Neuronal stem cell (in vitro differentiated cells): ENCODE data around the gene WRNIP1.

Experiments
- DNase-seq: peaks from one replicate; pipeline ENCODE4 v3.0.0-alpha.2; 2013; ENCODE audit warnings: low spot score
- H2AFZ ChIP-seq: one replicate; pipeline ENCODE4 v1.6.1; 2013; ENCODE audit warnings: mild to moderate bottlenecking, low read length, inconsistent platforms
- H2AK5ac ChIP-seq: 2 replicates; pipeline ENCODE4 v1.6.1; 2013; ENCODE audit warnings: low read depth, mild to moderate bottlenecking, inconsistent platforms, low read length, moderate library complexity, mixed read lengths
- H2BK120ac ChIP-seq: 2 replicates; pipeline ENCODE4 v1.6.1; 2013; ENCODE audit warnings: low read depth, mild to moderate bottlenecking, inconsistent platforms, low read length, moderate library complexity, mixed read lengths
- H2BK12ac ChIP-seq: one replicate; pipeline ENCODE4 v1.6.1; 2013; ENCODE audit warnings: low read length, inconsistent platforms
- H2BK15ac ChIP-seq: 2 replicates; pipeline ENCODE4 v1.6.1; 2013; ENCODE audit warnings: mild to moderate bottlenecking, low read length, inconsistent platforms, mixed read lengths
- H2BK5ac ChIP-seq: one replicate; pipeline ENCODE4 v1.6.1; 2013; ENCODE audit warnings: inconsistent platforms, mild to moderate bottlenecking, low read length, moderate library complexity
- H3K14ac ChIP-seq: one replicate; pipeline ENCODE4 v1.6.1; 2013; ENCODE audit warnings: low read length, inconsistent platforms
- H3K18ac ChIP-seq: 2 replicates; pipeline ENCODE4 v1.6.1; 2013; ENCODE audit warnings: low read length, inconsistent platforms
- H3K23ac ChIP-seq: 2 replicates; pipeline ENCODE4 v1.6.1; 2013; ENCODE audit warnings: low read depth, mild to moderate bottlenecking, mixed read lengths, low read length, inconsistent platforms; ENCODE audit not compliant: poor library complexity
- H3K27ac ChIP-seq: replicated peaks from 3 replicates; pipeline ENCODE4 v1.5.1; 2013; ENCODE audit warnings: low read length, inconsistent platforms
- H3K27me3 ChIP-seq, 3 experiments: 2 replicates each; pipeline ENCODE4 v1.6.1; 2013; ENCODE audit warnings: low read length in 3 of 3, mild to moderate bottlenecking in 2 of 3, inconsistent platforms in 1 of 3, low read depth in 1 of 3, mixed read lengths in 1 of 3, moderate library complexity in 1 of 3; ENCODE audit not compliant: control insufficient read depth in 3 of 3, insufficient read depth in 3 of 3
- H3K36me3 ChIP-seq, 2 donors: replicated peaks in 1 of 2; 2 replicates each; pipeline ENCODE4 v1.6.1; 2013; ENCODE audit warnings: low read length in 2 of 2; ENCODE audit not compliant: control insufficient read depth in 2 of 2, insufficient read depth in 2 of 2
- H3K4ac ChIP-seq: 2 replicates; pipeline ENCODE4 v1.6.1; 2013; ENCODE audit warnings: inconsistent platforms, mild to moderate bottlenecking, low read length, moderate library complexity
- H3K4me1 ChIP-seq, 2 donors: 1 replicate in 1 of 2; 2 replicates in 1 of 2; pipeline ENCODE4 v1.6.1; 2013; ENCODE audit warnings: low read length in 2 of 2, low read depth in 1 of 2; ENCODE audit not compliant: control insufficient read depth in 2 of 2, insufficient read depth in 1 of 2
- H3K4me2 ChIP-seq: one replicate; pipeline ENCODE4 v1.6.1; 2013; ENCODE audit warnings: mild to moderate bottlenecking, low read length, inconsistent platforms; ENCODE audit not compliant: insufficient read depth, poor library complexity, severe bottlenecking
- H3K4me3 ChIP-seq, 2 donors: 2 replicates each; pipeline ENCODE4 v1.5.1; 2013; ENCODE audit warnings: low read length in 2 of 2, mild to moderate bottlenecking in 2 of 2, inconsistent platforms in 1 of 2, moderate library complexity in 1 of 2
- H3K79me1 ChIP-seq: one replicate; pipeline ENCODE4 v1.6.1; 2013; ENCODE audit warnings: low read depth, mild to moderate bottlenecking, inconsistent platforms, low read length, moderate library complexity
- H3K9ac ChIP-seq: one replicate; pipeline ENCODE4 v1.6.1; 2013; ENCODE audit warnings: mild to moderate bottlenecking, low read depth, low read length, inconsistent platforms; ENCODE audit not compliant: poor library complexity
- H3K9me3 ChIP-seq, 2 donors: replicated peaks in 1 of 2; 2 replicates each; pipeline versions ENCODE3 to v1.6.1; 2013; ENCODE audit warnings: low read length in 2 of 2, mild to moderate bottlenecking in 2 of 2, inconsistent platforms in 1 of 2, low read depth in 1 of 2, mixed read lengths in 1 of 2, moderate library complexity in 1 of 2; ENCODE audit not compliant: control insufficient read depth in 2 of 2, insufficient read depth in 1 of 2
- H4K8ac ChIP-seq: one replicate; pipeline ENCODE4 v1.6.1; 2013; ENCODE audit warnings: low read depth, mild to moderate bottlenecking, inconsistent platforms, low read length, moderate library complexity
- H4K91ac ChIP-seq: one replicate; pipeline ENCODE4 v1.6.1; 2013; ENCODE audit warnings: low read length, low read depth, mild to moderate bottlenecking, inconsistent platforms; ENCODE audit not compliant: poor library complexity
- WGBS, 2 donors: extraction: QIAGEN DNeasy Blood & Tissue Kit; methylation state at CpG; one replicate each; pipeline ENCODE4 v1.1.7; 2013; ENCODE audit warnings: missing lambda C conversion rate in 2 of 2, mixed read lengths in 1 of 2; ENCODE audit not compliant: insufficient read length in 2 of 2, insufficient replicate concordance in 1 of 2; ENCODE audit errors: extremely low coverage in 2 of 2; 5-methylcytosine and 5-hydroxymethylcytosine counted together

Gene WRNIP1

GRCh38 chr6:2784061-2784460, 18.9 kb downstream of the WRNIP1 start:
- no peak overlapping the region for H2BK12ac ChIP-seq
- no peaks in the 10 kb centered on the region for H3K27me3 ChIP-seq
- no peak overlapping the region for H3K23ac ChIP-seq
- no peak overlapping the region for H4K91ac ChIP-seq
- peaks cover 9 to 78% of the 10 kb centered on the region in 2 donors for H3K36me3 ChIP-seq
- H2BK5ac ChIP-seq, result no peak overlapping the region
- whole genome bisulfite sequencing, 2 donors, result no CpG with 5 or more reads among the region's 5 CpGs
- no peak overlapping the region for H3K14ac ChIP-seq
- no peak overlapping the region for H2AK5ac ChIP-seq
- H2BK120ac ChIP-seq, result no peak overlapping the region
- no peaks in the 10 kb centered on the region for H3K9me3 ChIP-seq
- no peak overlapping the region for H3K18ac ChIP-seq
- no peak overlapping the region for H3K27ac ChIP-seq
- DNase-seq, result no peak
- no peak overlapping the region for H3K9ac ChIP-seq
- no peak overlapping the region for H2BK15ac ChIP-seq
- H2AFZ ChIP-seq, result no peak overlapping the region
- no peak overlapping the region for H4K8ac ChIP-seq
- no peak overlapping the region for H3K4me2 ChIP-seq
- no peak overlapping the region for H3K4me3 ChIP-seq
- H3K4ac ChIP-seq, result no peak overlapping the region
- H3K79me1 ChIP-seq, result peaks cover 5% of the 10 kb centered on the region
- peaks cover 0 to 4% of the 10 kb centered on the region in 2 donors for H3K4me1 ChIP-seq

GRCh38 chr6:2784930-2785329, 19.7 kb downstream of the WRNIP1 start:
- Histone ChIP-seq H2BK15ac (no peak overlapping the region), H3K36me3 (peaks cover 5 to 69% of the 10 kb centered on the region in 2 donors), H3K27me3 (no peaks in the 10 kb centered on the region), H2BK120ac (no peak overlapping the region), H3K23ac (no peak overlapping the region), H3K4me2 (no peak overlapping the region), H3K9ac (no peak overlapping the region), H3K4me1 (peaks cover 0 to 4% of the 10 kb centered on the region in 2 donors), H3K4me3 (no peak overlapping the region), H3K14ac (no peak overlapping the region), H3K4ac (no peak overlapping the region), H3K27ac (no peak overlapping the region), H2BK5ac (no peak overlapping the region), H4K8ac (no peak overlapping the region), H2AFZ (no peak overlapping the region), H2BK12ac (no peak overlapping the region), H4K91ac (no peak overlapping the region), H3K79me1 (peaks cover 5% of the 10 kb centered on the region), H2AK5ac (no peak overlapping the region), H3K18ac (no peak overlapping the region), H3K9me3 (no peaks in the 10 kb centered on the region)
- no peak for DNase-seq
- no CpG with 5 or more reads among the region's 7 CpGs for WGBS, 2 donors

GRCh38 chr6:2786269-2786668, 21.1 kb downstream of the WRNIP1 start:
- Histone ChIP-seq H2BK120ac (no peak overlapping the region), H3K9me3 (no peaks in the 10 kb centered on the region), H3K14ac (no peak overlapping the region), H3K27me3 (no peaks in the 10 kb centered on the region), H3K36me3 (peaks cover 5 to 56% of the 10 kb centered on the region in 2 donors), H3K23ac (no peak overlapping the region), H2AFZ (no peak overlapping the region), H3K4ac (no peak overlapping the region), H4K91ac (no peak overlapping the region), H2BK15ac (no peak overlapping the region), H2AK5ac (no peak overlapping the region), H3K4me2 (no peak overlapping the region), H2BK12ac (no peak overlapping the region), H3K18ac (no peak overlapping the region), H4K8ac (no peak overlapping the region), H2BK5ac (no peak overlapping the region), H3K79me1 (peaks cover 1% of the 10 kb centered on the region), H3K27ac (no peak overlapping the region), H3K9ac (no peak overlapping the region), H3K4me1 (peaks cover 0 to 2% of the 10 kb centered on the region in 2 donors), H3K4me3 (no peak overlapping the region)
- no CpG with 5 or more reads among the region's 4 CpGs for WGBS, 2 donors
- no peak for DNase-seq

- Histone ChIP-seq H3K27ac (no peak overlapping the region), H4K91ac (no peak overlapping the region), H3K9me3 (no peaks in the 10 kb centered on the region), H3K4me3 (no peak overlapping the region), H3K9ac (no peak overlapping the region), H2AK5ac (no peak overlapping the region), H2BK120ac (no peak overlapping the region), H3K4me1 (no peaks in the 10 kb centered on the region), H3K27me3 (no peaks in the 10 kb centered on the region), H2BK5ac (no peak overlapping the region), H2BK12ac (no peak overlapping the region), H3K4me2 (no peak overlapping the region), H3K79me1 (peaks cover 1% of the 10 kb centered on the region), H3K14ac (no peak overlapping the region), H3K23ac (no peak overlapping the region), H2BK15ac (no peak overlapping the region), H3K36me3 (peaks cover 5 to 14% of the 10 kb centered on the region in 2 donors), H4K8ac (no peak overlapping the region), H3K4ac (no peak overlapping the region), H2AFZ (no peak overlapping the region), H3K18ac (no peak overlapping the region)
- WGBS, 2 donors, result no CpG with 5 or more reads among the region's 11 CpGs
- DNase-seq, result peak; percentile 43
Measured at GRCh38 chr6:2790588-2791449, 25.6 kb downstream of the WRNIP1 start.
